SHP77 (cell line): ENCODE measurements around the gene PATJ.
"Not testable (repeated sequence)": the region's sequence is repeated elsewhere in the genome, so short reads cannot be mapped to it uniquely, and the experiment has no call there.

Experiments used
- DNase-seq, 2 experiments: peaks; one replicate each; lab custom pipeline; 2025; lab: John Stamatoyannopoulos, UW

PATJ gene

GRCh38 chr1:61888808-61889207 is 146.5 kb downstream of the PATJ start:
- no peak for DNase-seq

DNA sequence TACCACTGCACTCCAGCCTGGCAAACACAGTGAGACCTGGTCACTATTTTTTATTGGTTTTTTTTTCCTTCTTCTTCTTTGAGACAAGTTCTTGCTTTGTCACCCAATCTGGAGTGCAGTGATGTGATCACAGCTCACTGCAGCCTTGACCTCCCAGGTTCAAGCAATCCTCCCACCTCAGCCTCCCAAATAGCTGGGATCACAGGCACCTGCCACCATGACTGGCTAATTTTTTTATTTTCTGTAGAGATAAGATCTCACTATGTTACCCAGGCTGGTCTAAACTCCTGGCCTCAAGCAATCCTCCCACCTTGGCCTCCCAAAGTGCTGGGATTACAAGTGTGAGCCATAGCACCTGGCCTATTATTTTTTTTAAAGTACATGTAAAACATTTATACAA is 148.2 kb downstream of the PATJ start:
- not testable (repeated sequence) for DNase-seq

DNA sequence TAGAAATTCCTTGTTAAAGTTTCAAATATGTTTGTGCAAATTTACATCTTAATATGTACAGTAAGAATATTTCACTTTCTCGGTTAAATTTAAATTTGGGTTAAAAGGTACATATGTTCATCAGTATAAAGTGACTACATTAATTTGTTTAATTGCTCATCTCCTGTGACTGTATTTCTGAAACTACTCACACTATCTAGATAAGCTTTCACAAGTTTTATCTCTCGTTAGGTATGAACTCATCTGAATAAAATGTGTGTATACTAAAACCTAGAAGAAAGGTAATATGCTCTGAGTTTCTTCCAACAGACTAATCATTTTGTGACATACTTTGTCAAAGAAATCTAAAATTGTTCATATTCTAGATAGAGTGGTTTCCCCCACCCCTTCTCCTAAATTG is 150.7 kb downstream of the PATJ start:
- DNase-seq: no peak

- not testable (repeated sequence) for DNase-seq
Measured at GRCh38 chr1:61894296-61894695, 152.0 kb downstream of the PATJ start.

DNA sequence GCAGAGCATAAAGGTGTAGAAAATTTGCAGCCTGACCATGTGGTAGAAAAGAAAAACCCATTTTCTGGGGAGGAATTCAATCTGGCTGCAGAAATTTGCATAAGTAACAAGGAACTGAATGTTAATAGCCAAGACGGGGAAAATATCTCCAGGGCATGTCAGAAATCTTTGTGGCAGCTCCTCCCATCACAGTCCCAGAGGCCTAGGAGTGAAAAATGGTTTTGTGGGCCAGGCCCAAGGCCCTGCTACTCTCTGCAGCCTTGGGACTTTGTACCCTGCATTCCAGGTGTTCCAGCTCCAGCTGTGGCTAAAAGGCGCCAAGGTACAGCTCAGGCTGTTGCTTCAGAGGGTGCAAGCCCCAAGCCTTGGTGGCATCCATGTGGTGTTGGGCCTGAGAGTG is 152.9 kb downstream of the PATJ start:
- DNase-seq: no peak

- DNase-seq: no peak
Measured at GRCh38 chr1:61898658-61899057, 156.4 kb downstream of the PATJ start.

- no peak for DNase-seq
Measured at GRCh38 chr1:61904354-61904753, 162.1 kb downstream of the PATJ start.

- DNase-seq: no peak
Measured at GRCh38 chr1:61907102-61907501, 164.8 kb downstream of the PATJ start.

GRCh38 chr1:61910035-61910434 is 167.8 kb downstream of the PATJ start:
- DNase-seq: no peak

- no peak for DNase-seq
Measured at GRCh38 chr1:61914823-61915482, 172.7 kb downstream of the PATJ start.

- DNase-seq: no peak
Measured at GRCh38 chr1:61921435-61921834, 179.2 kb downstream of the PATJ start.

DNA sequence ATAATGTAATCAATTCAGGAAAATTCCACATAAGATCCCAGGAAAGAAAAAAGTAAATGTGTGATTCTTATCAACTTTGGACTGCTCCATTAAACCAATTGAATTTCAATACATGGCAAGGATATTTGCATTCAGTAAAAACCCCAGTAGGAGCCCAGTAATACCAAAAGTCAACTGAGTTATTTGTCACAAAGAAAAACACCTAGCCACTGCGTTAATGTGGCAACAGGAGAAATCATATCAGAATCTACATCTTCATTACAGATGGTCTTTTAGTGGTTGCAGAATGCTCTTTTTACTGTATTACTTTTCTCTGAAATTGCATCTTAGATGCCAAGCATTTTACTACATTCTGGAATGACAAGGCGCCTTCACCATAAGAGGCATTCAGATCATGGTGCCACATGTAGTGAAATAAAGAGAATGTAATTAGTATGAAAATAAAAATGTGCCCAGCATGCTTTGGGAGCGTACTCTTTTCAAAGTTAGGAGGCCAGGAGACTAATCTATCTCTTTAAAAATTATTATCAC is 180.7 kb downstream of the PATJ start:
- no peak for DNase-seq

- DNase-seq: no peak
Measured at GRCh38 chr1:61925591-61926298, 183.5 kb downstream of the PATJ start.

DNA sequence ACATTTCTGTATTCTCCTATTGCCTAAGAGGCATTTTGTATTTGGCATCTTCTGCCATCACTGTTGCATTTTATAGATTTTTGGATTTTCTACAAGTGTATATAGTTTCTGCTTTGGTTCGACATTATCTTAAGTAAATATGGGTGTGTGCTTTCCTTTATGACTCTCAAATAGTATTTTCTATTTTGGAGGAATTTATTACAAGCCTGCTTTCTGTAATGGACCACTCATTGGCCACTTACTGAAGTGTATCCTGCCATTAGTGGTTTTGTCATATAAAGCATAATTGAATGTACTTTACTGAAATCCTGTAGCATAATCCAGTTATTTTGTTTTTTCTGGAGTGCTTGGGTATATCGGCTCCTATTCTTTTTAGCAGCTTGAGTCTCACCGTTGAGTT is 184.3 kb downstream of the PATJ start:
- no peak for DNase-seq

- no peak for DNase-seq
Measured at GRCh38 chr1:61930116-61930645, 187.9 kb downstream of the PATJ start.

DNA sequence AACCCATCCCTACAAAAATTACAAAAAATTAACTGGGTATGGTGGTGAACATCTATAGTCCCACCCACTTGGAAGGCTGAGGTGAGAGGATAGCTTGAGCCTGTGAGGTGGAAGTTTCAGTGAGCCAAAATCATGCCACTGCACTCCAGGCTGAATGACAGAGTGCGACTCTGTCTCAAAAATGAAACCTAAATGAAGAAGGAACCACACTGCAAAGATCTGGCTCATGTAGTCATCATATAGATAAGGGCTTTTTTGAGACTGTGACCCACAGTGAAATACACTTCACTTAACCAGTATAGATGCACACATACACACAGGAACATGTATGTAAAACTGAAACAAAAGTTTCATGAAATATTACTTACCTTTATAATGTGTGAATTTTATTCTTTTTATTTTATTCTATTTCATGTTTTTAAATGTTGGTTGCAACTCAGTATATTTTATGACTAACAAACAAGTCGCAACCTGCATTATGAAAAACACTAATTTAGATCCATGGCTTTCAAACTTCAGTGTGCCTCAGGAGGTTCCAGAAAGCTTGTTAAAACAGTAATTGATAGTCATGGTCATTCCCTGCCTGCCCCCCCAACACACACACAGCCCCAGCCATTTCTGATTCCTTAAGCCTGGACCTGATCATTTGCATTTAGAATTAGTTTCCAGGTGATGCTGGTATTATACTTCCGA is 189.5 kb downstream of the PATJ start:
- DNase-seq: no peak

DNA sequence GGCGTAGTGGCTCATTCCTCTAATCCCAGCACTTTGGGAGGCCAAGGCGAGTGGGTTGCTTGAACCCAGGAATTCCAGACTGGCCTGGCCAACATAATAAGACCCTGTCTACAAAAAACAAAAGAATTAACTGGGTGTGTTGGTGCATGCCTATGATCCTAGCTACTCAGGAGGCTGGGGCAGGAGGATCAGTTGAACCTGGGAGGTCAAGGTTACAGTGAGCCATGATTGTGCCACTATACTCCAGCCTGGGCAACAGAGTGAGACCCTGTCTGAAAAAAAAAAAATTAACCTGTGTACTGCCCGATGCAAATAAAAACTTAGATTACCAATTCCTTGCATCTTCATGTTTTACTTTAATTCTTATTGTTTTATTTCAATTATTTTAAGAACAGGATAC is 193.2 kb downstream of the PATJ start:
- no peak for DNase-seq

- DNase-seq: no peak
Measured at GRCh38 chr1:61936839-61937238, 194.6 kb downstream of the PATJ start.

GRCh38 chr1:61941794-61942193 is 199.5 kb downstream of the PATJ start:
- DNase-seq: no peak

DNA sequence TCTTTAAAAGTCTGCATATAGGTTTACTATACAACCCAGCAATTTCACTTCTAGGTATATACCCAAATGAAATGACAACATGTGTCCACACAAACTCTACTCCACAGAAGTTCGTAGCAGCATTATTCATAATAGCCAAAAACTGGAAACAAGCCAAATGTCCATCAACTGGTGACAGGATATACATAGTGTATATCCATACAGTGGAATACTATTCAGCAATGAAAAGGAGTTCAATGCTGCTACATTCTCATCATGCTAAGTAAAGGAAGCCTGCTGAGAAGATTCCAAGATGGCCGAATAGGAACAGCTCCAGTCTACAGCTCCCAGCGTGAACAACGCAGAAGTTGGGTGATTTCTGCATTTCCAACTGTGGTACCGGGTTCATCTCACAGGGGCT is 200.6 kb downstream of the PATJ start:
- no peak for DNase-seq

- not testable (repeated sequence) for DNase-seq
Measured at GRCh38 chr1:61948685-61949084, 206.4 kb downstream of the PATJ start.

DNA sequence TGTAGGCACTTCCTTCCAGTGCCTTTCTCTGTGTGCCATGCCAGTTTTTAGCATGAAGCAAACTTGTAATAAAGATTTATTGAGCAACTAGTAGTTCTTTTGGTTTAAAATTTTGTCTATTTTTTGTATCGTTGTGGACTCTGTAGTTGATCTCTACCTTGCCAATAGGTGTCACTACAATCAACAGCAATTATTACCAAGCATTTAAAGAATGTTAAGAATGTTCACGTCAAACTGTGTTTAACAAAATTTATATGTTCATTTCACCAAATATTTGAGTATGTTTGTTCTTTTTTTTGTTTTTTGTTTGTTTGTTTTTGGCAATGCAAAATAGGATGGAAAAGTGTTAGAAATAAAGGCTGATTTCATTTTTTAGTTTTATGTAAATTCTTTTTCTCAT is 208.1 kb downstream of the PATJ start:
- no peak for DNase-seq
